ENCODE data around the gene AQP2. TPM values are rescaled to one million over a fixed set of nuclear protein-coding genes. Genes with fewer than 3 reads are reported as not detected.
"Not testable (repeated sequence)": the region's sequence is repeated elsewhere in the genome, so short reads cannot be mapped to it uniquely, and the experiment has no call there.

AQP2 gene
- total and polyA plus RNA-seq, 2 experiments from 2014 or later = 0.71 to 1.4 TPM

- Histone ChIP-seq H2AFZ (no peak overlapping the region), H3K9me3 (ENCODE audit: low read depth) (no peaks in the 10 kb centered on the region), H3K4me1 (ENCODE audit: insufficient read depth) (peaks cover 14% of the 10 kb centered on the region), H3K36me3 (replicated peaks; ENCODE audit: insufficient read depth, low read depth) (no peaks in the 10 kb centered on the region), H3K27me3 (no peaks in the 10 kb centered on the region), H3K9me2 (replicated peaks; ENCODE audit: insufficient read depth) (no peaks in the 10 kb centered on the region), H3K79me2 (no peaks in the 10 kb centered on the region), H3K4me3 (no peak overlapping the region), H3K27ac (peak overlapping the region; percentile 7), H4K20me1 (ENCODE audit: insufficient read depth, poor library complexity, severe bottlenecking) (no peaks in the 10 kb centered on the region), H3K4me2 (no peak overlapping the region)
- TF ChIP-seq CTCF (IDR thresholded peaks at IDR 0.05; ENCODE audit: poor library complexity) = no peak
- TF ChIP-seq EZH2phosphoT487 (IDR thresholded peaks at IDR 0.05; ENCODE audit: low read depth, severe bottlenecking, unreplicated experiment) = no peak
- TF ChIP-seq EZH2 (IDR thresholded peaks at IDR 0.05; ENCODE audit: borderline replicate concordance) = no peak
- WGBS (ENCODE audit: low lambda C conversion rate, missing lambda C conversion rate) = 71% methylated on average over 9 of the region's 9 CpGs
- DNase-seq (ENCODE audit: low spot score) = no peak
These were observed 34.2 kb downstream of the AQP2 start for GRCh38 chr12:49984476-49985359.

DNA sequence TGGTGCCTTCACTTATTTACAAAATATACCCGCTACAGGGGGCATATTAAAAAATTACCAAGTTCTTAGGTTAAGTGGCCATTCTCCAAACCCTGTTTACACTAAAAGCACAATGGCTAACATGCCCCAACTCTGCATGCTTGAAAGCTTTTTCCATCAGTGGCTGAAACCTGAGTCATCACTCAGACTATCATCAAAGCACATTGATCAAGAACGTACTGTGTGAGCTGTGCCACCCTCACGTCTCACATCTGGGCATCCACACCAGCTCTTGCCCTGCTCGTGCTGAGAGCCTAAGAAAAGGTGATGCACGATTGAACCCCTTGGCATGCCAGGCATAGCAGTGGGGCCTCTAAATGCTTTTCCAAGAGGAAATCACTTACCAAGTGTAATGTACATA, 35.4 kb downstream of the AQP2 start:
- no peaks in the 10 kb centered on the region for H3K9me3 ChIP-seq (ENCODE audit: low read depth)
- H3K4me3 ChIP-seq = no peak overlapping the region
- H2AFZ ChIP-seq = no peak overlapping the region
- TF ChIP-seq EZH2 (IDR thresholded peaks at IDR 0.05; ENCODE audit: borderline replicate concordance) = no peak
- no peak for TF ChIP-seq CTCF (IDR thresholded peaks at IDR 0.05; ENCODE audit: poor library complexity)
- no peak for TF ChIP-seq EZH2phosphoT487 (IDR thresholded peaks at IDR 0.05; ENCODE audit: low read depth, severe bottlenecking, unreplicated experiment)
- H3K4me1 ChIP-seq (ENCODE audit: insufficient read depth) = peaks cover 11% of the 10 kb centered on the region
- no peak for DNase-seq (ENCODE audit: low spot score)
- no peaks in the 10 kb centered on the region for H3K27me3 ChIP-seq
- 84% methylated on average over 5 of the region's 5 CpGs for WGBS (ENCODE audit: low lambda C conversion rate, missing lambda C conversion rate)
- H4K20me1 ChIP-seq (ENCODE audit: insufficient read depth, poor library complexity, severe bottlenecking) = no peaks in the 10 kb centered on the region
- no peak overlapping the region for H3K4me2 ChIP-seq
- no peaks in the 10 kb centered on the region for H3K9me2 ChIP-seq (replicated peaks; ENCODE audit: insufficient read depth)
- H3K27ac ChIP-seq = no peak overlapping the region
- no peaks in the 10 kb centered on the region for H3K79me2 ChIP-seq
- H3K36me3 ChIP-seq (replicated peaks; ENCODE audit: insufficient read depth, low read depth) = no peaks in the 10 kb centered on the region

DNA sequence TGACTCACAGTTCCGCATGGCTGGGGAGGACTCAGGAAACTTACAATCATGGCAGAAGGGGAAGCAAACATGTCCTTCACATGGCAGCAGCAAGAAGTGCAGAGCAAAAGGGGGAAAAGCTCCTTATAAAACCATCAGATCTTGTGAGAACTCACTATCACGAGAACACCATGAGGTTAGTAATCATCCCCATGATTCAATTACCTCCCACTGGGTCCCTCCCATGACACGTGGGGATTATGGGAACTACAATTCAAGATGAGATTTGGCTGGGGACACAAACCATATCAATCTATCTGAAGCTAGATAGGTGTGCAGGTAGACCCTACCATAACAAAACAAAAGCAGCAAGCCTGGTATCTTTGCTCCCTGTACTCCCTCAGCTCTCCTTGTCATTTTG, 35.9 kb downstream of the AQP2 start:
- H3K27me3 ChIP-seq; H3K9me3 ChIP-seq (ENCODE audit: low read depth); H3K4me2 ChIP-seq; H3K4me3 ChIP-seq; H3K79me2 ChIP-seq; H3K36me3 ChIP-seq (replicated peaks; ENCODE audit: insufficient read depth, low read depth); H3K9me2 ChIP-seq (replicated peaks; ENCODE audit: insufficient read depth); H3K4me1 ChIP-seq (ENCODE audit: insufficient read depth); H3K27ac ChIP-seq; H2AFZ ChIP-seq; H4K20me1 ChIP-seq (ENCODE audit: insufficient read depth, poor library complexity, severe bottlenecking); DNase-seq (ENCODE audit: low spot score): not testable (repeated sequence)
- 88% methylated on average over 3 of the region's 3 CpGs for WGBS (ENCODE audit: low lambda C conversion rate, missing lambda C conversion rate)

- no peak overlapping the region for H2AFZ ChIP-seq
- WGBS (ENCODE audit: low lambda C conversion rate, missing lambda C conversion rate) = 72% methylated on average over 4 of the region's 4 CpGs
- H3K4me3 ChIP-seq = no peak overlapping the region
- H3K9me2 ChIP-seq (replicated peaks; ENCODE audit: insufficient read depth) = no peaks in the 10 kb centered on the region
- H3K4me1 ChIP-seq (ENCODE audit: insufficient read depth) = peaks cover 9% of the 10 kb centered on the region
- H3K4me2 ChIP-seq = no peak overlapping the region
- H3K79me2 ChIP-seq = no peaks in the 10 kb centered on the region
- H3K27me3 ChIP-seq = no peaks in the 10 kb centered on the region
- peak overlapping the region; percentile 7 for H3K27ac ChIP-seq
- no peak for TF ChIP-seq EZH2 (IDR thresholded peaks at IDR 0.05; ENCODE audit: borderline replicate concordance)
- no peaks in the 10 kb centered on the region for H4K20me1 ChIP-seq (ENCODE audit: insufficient read depth, poor library complexity, severe bottlenecking)
- H3K9me3 ChIP-seq (ENCODE audit: low read depth) = no peaks in the 10 kb centered on the region
- H3K36me3 ChIP-seq (replicated peaks; ENCODE audit: insufficient read depth, low read depth) = no peaks in the 10 kb centered on the region
- no peak for DNase-seq (ENCODE audit: low spot score)
These were observed 37.2 kb downstream of the AQP2 start for GRCh38 chr12:49987625-49988303.

GRCh38 chr12:49989400-49989799, 38.9 kb downstream of the AQP2 start:
- H3K9me3 ChIP-seq (ENCODE audit: low read depth); H3K4me2 ChIP-seq; H3K79me2 ChIP-seq; DNase-seq (ENCODE audit: low spot score); H4K20me1 ChIP-seq (ENCODE audit: insufficient read depth, poor library complexity, severe bottlenecking); H3K27ac ChIP-seq; H3K9me2 ChIP-seq (replicated peaks; ENCODE audit: insufficient read depth); H2AFZ ChIP-seq; H3K27me3 ChIP-seq; H3K36me3 ChIP-seq (replicated peaks; ENCODE audit: insufficient read depth, low read depth); H3K4me1 ChIP-seq (ENCODE audit: insufficient read depth); H3K4me3 ChIP-seq: not testable (repeated sequence)
- 88% methylated on average over 2 of the region's 2 CpGs for WGBS (ENCODE audit: low lambda C conversion rate, missing lambda C conversion rate)

Data from hepatocyte (in vitro differentiated cells).